Tibial nerve (tissue), 4 donors: ENCODE data around the gene MAP4K3. TPM values are rescaled to one million over a fixed set of nuclear protein-coding genes. Genes with fewer than 3 reads are reported as not detected.

Source experiments
- DNase-seq, 2 donors: peaks; one replicate each; pipeline ENCODE4 v3.0.0-alpha.2; 2019; ENCODE audit warnings: low spot score in 2 of 2
- H3K27ac ChIP-seq, 4 donors: fragments of 200-600 bp; sonication (generic) in 3 of 4; one replicate each; pipeline ENCODE4 v1.5.1; 2017 to 2019; ENCODE audit warnings: mild to moderate bottlenecking in 1 of 4
- H3K27me3 ChIP-seq, 2 donors: fragments of 200-600 bp; sonication (generic) in 1 of 2; one replicate each; pipeline versions ENCODE4 v1.5.1 to v1.6.0; 2017 to 2019
- H3K36me3 ChIP-seq, 3 donors: fragments of 200-600 bp; sonication (generic); one replicate each; pipeline ENCODE4 v1.5.1; 2018 to 2019
- H3K4me1 ChIP-seq, 4 donors: fragments of 200-600 bp; sonication (generic) in 3 of 4; one replicate each; pipeline ENCODE4 v1.5.1; 2017 to 2019
- H3K4me3 ChIP-seq, 4 donors: fragments of 200-600 bp; sonication (generic) in 3 of 4; one replicate each; pipeline ENCODE4 v1.5.1; 2017 to 2019; ENCODE audit warnings: mild to moderate bottlenecking in 1 of 4, moderate library complexity in 1 of 4
- H3K9me3 ChIP-seq, 4 donors: fragments of 200-600 bp; sonication (generic) in 3 of 4; one replicate each; pipeline ENCODE4 v1.5.1; 2017 to 2019
- CTCF ChIP-seq, 5 experiments: fragments of 200-600 bp in 3 of 5; fragments of 450-650 bp in 2 of 5; sonication (generic) in 3 of 5; IDR thresholded peaks; one replicate each; pipeline ENCODE4 v1.5.1; 2016 to 2019; ENCODE audit warnings: antibody characterized with exemption in 5 of 5, mild to moderate bottlenecking in 3 of 5, moderate library complexity in 2 of 5
- EP300 ChIP-seq, 2 donors: sonication (generic); formaldehyde crosslinking; IDR thresholded peaks; one replicate each; pipeline ENCODE4 v1.6.1; 2017; ENCODE audit warnings: antibody characterized with exemption in 2 of 2, mild to moderate bottlenecking in 1 of 2
- POLR2A ChIP-seq, 2 donors: fragments of 450-650 bp; IDR thresholded peaks; one replicate each; pipeline ENCODE4 v1.6.1; 2017; ENCODE audit warnings: antibody characterized with exemption in 2 of 2, mild to moderate bottlenecking in 2 of 2, moderate library complexity in 2 of 2
- WGBS, 2 donors: methylation state at CpG; one replicate each; pipeline ENCODE4 v1.1.5; 2018; 5-methylcytosine and 5-hydroxymethylcytosine counted together
- total RNA-seq, 4 donors: library from RNA; depleted of rRNA; stranded (reverse); fragments of >200 nt; gene quantifications; one replicate each; pipeline ENCODE4 v1.1.0, GENCODE V29; 2016

MAP4K3 gene
- total RNA-seq, 4 donors from 2014 or later, result 54.4 to 102 (median 60.2) TPM

DNA sequence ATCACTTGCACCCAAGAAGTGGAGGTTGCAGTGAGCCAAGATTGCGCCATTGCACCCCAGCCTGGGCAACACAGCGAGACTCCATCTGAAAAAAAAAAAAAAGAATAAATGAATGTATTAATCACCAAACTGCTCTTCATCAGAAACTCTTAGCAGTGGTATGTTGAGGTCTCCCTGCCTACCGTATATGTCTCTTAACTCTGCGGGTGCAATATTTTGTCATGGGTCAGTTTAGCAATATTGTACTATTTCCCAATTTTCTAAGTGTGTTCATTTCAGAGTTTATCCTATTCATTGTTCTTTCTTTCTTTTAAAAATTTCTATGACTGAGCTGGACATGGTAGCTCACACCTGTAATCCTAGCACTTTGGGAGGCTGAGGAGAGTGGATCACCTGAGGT is 37.9 kb upstream of the MAP4K3 start:
- no peak for DNase-seq
- Histone ChIP-seq H3K4me1 (peaks cover 0 to 8% (median 3%) of the 10 kb centered on the region in 4 donors), H3K27ac (no peak overlapping the region), H3K36me3 (peaks cover 0 to 23% (median 0%) of the 10 kb centered on the region in 3 donors), H3K9me3 (no peaks in the 10 kb centered on the region), H3K4me3 (no peak overlapping the region), H3K27me3 (no peaks in the 10 kb centered on the region)
- no peak for TF ChIP-seq POLR2A (IDR thresholded peaks at IDR 0.05)
- no peak for TF ChIP-seq CTCF (IDR thresholded peaks at IDR 0.05)
- TF ChIP-seq EP300 (IDR thresholded peaks at IDR 0.05), result no peak
- 94 to 95% methylated on average over 4 of the region's 4 CpGs for whole genome bisulfite sequencing, 2 donors

DNA sequence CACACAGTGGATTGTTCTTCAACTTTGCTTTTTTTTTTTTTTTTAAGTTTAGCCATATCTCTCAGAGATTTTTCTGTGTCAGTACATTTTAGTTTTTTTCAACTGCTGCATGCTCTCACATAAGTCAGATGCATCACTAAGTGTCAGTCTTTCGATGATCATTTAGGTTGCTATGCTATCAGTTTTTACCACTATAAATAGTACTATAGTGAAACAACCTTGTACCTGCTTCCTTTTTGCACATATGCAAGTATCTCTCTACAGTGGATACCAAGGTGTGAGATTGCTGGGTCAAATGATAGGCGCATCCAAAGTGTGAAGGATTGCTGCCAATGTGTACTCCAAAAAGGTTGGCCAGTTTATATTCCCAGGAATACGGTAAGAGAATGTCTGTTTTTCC is 33.5 kb upstream of the MAP4K3 start:
- H3K36me3 ChIP-seq, result no peaks in the 10 kb centered on the region
- no peaks in the 10 kb centered on the region for H3K27me3 ChIP-seq
- peaks cover 0 to 36% (median 23%) of the 10 kb centered on the region in 4 donors for H3K4me1 ChIP-seq
- no peaks in the 10 kb centered on the region for H3K9me3 ChIP-seq
- H3K4me3 ChIP-seq, result no peak overlapping the region
- TF ChIP-seq POLR2A (IDR thresholded peaks at IDR 0.05) (no peak), CTCF (IDR thresholded peaks at IDR 0.05) (no peak), EP300 (IDR thresholded peaks at IDR 0.05) (no peak)
- H3K27ac ChIP-seq, result peak overlapping the region in 1 of 4 donors; percentile 6
- DNase-seq, result no peak
- 80 to 88% methylated on average over 3 of the region's 3 CpGs for WGBS, 2 donors

DNA sequence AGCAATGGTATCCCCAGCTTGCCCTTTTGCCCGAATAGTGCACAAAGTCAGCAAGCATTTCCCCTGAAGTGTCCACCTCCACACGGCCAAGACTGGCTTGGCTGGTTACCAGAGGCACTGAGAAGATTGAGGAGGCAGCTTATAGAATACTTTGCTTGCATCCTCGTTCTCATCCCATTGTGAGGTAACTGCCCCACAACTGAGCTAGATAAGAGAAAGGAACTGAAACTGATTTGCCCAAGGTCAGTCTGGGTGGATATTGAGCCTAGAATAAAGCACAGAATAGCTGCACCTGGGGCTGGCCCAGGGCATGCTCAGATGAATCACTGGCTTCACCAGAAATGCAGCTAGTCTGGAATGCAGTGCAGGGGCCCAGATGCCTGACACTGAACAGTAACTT is 32.7 kb upstream of the MAP4K3 start:
- Histone ChIP-seq H3K4me3 (no peak overlapping the region), H3K9me3 (no peaks in the 10 kb centered on the region), H3K27me3 (no peaks in the 10 kb centered on the region), H3K36me3 (no peaks in the 10 kb centered on the region), H3K4me1 (peaks cover 0 to 36% (median 23%) of the 10 kb centered on the region in 4 donors), H3K27ac (peak overlapping the region in 2 of 4 donors; percentile 64 to 85)
- 8 to 10% methylated on average over 3 of the region's 3 CpGs for WGBS, 2 donors
- TF ChIP-seq POLR2A (IDR thresholded peaks at IDR 0.05) (no peak), CTCF (IDR thresholded peaks at IDR 0.05) (no peak), EP300 (IDR thresholded peaks at IDR 0.05) (no peak)
- no peak for DNase-seq

DNA sequence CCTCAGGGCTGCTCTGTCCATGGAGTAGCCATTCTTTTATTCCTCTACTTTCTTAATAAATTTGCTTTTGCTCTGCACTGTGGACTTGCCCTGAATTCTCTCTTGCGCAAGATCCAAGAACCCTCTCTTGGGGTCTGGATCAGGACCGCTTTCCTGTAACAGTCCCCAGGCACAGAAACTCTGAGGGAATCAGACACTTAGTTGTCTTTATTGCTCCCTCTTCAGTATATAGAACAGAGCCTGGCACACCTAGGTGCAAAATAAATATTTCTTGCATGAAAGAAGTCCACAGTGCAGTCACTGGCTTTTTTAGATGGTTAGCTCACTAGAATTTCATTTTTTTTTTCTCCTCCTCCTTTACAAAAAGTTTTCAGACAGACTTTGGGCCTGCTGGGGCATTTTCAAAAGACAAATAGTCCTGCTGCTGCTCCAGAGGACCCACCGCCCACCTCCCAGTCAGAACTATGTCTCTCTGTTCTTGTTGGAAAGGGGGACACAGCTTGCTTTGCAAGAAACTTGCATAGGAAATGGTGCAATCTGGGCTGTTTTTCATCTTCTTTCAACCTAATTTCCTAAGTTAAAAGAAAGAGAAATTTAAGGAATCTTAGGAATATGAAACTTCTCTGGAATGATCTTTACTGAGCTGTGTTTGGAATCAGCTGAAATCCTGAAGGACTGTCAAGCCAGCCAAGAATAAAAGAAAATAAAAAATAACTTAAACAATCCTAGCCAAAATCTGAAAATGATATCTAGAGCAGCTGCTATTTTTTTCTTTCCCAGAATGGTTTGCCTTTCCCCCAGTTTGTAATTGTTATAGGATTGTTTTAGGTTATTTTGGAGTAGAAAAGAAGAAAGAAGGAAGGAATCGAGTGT is 31.7 kb upstream of the MAP4K3 start:
- Histone ChIP-seq H3K27ac (peak overlapping the region in 3 of 4 donors; percentile 5 to 85 (median 64)), H3K4me1 (peaks cover 0 to 36% (median 23%) of the 10 kb centered on the region in 4 donors), H3K36me3 (no peaks in the 10 kb centered on the region), H3K9me3 (no peaks in the 10 kb centered on the region), H3K27me3 (no peaks in the 10 kb centered on the region), H3K4me3 (no peak overlapping the region)
- DNase-seq, result no peak
- no peak for TF ChIP-seq EP300 (IDR thresholded peaks at IDR 0.05)
- TF ChIP-seq POLR2A (IDR thresholded peaks at IDR 0.05), result no peak
- 45 to 50% methylated on average over 4 of the region's 4 CpGs for WGBS, 2 donors

GRCh38 chr2:39466311-39466710 is 29.2 kb upstream of the MAP4K3 start:
- peaks cover 0 to 36% (median 23%) of the 10 kb centered on the region in 4 donors for H3K4me1 ChIP-seq
- H3K27ac ChIP-seq, result peak overlapping the region in 1 of 4 donors; percentile 3
- 98% methylated on average over 6 of the region's 6 CpGs for WGBS, 2 donors
- H3K36me3 ChIP-seq, result no peaks in the 10 kb centered on the region
- TF ChIP-seq CTCF (IDR thresholded peaks at IDR 0.05) (no peak), EP300 (IDR thresholded peaks at IDR 0.05) (no peak), POLR2A (IDR thresholded peaks at IDR 0.05) (no peak)
- H3K4me3 ChIP-seq, result no peak overlapping the region
- DNase-seq, result no peak
- no peaks in the 10 kb centered on the region for H3K27me3 ChIP-seq
- no peaks in the 10 kb centered on the region for H3K9me3 ChIP-seq
